GM18858 (cell line): ENCODE data around the gene PLXNB1.

ENCODE experiments used
- ATAC-seq: cut with Tn5 transposase; IDR thresholded peaks from one replicate; pipeline ENCODE4 v1.9.1; 2021; ENCODE audit not compliant: unreplicated experiment

The PLXNB1 gene

GRCh38 chr3:48433472-48434118, 3.7 kb upstream of the PLXNB1 start:
- ATAC-seq, result no peak

- no peak for ATAC-seq
Measured at GRCh38 chr3:48432411-48433371, 2.8 kb upstream of the PLXNB1 start.

- ATAC-seq, result no peak
Measured at GRCh38 chr3:48431224-48432029, 1.5 kb upstream of the PLXNB1 start.

GRCh38 chr3:48430708-48431101, 819 bp upstream of the PLXNB1 start:
- ATAC-seq, result no peak

GRCh38 chr3:48429317-48429959, 448 bp downstream of the PLXNB1 start:
- no peak for ATAC-seq

GRCh38 chr3:48428572-48429316, 1.1 kb downstream of the PLXNB1 start:
- no peak for ATAC-seq

GRCh38 chr3:48428088-48428571, 1.8 kb downstream of the PLXNB1 start:
- no peak for ATAC-seq

- ATAC-seq, result no peak
Measured at GRCh38 chr3:48427630-48427962, 2.3 kb downstream of the PLXNB1 start.

GRCh38 chr3:48426944-48427629, 2.8 kb downstream of the PLXNB1 start:
- no peak for ATAC-seq

- ATAC-seq, result no peak
Measured at GRCh38 chr3:48426401-48426909, 3.4 kb downstream of the PLXNB1 start.

GRCh38 chr3:48425281-48425812, 4.5 kb downstream of the PLXNB1 start:
- ATAC-seq, result no peak

- ATAC-seq, result no peak
Measured at GRCh38 chr3:48423883-48424695, 5.8 kb downstream of the PLXNB1 start.

GRCh38 chr3:48423241-48423882, 6.5 kb downstream of the PLXNB1 start:
- no peak for ATAC-seq

- ATAC-seq, result no peak
Measured at GRCh38 chr3:48422681-48423080, 7.2 kb downstream of the PLXNB1 start.

- no peak for ATAC-seq
Measured at GRCh38 chr3:48422272-48422671, 7.6 kb downstream of the PLXNB1 start.

GRCh38 chr3:48420561-48420960, 9.3 kb downstream of the PLXNB1 start:
- no peak for ATAC-seq

GRCh38 chr3:48419597-48419996, 10.3 kb downstream of the PLXNB1 start:
- ATAC-seq, result no peak

- ATAC-seq, result no peak
Measured at GRCh38 chr3:48419149-48419548, 10.7 kb downstream of the PLXNB1 start.
